ENCODE results near the gene CHIC2.

The CHIC2 gene

DNA sequence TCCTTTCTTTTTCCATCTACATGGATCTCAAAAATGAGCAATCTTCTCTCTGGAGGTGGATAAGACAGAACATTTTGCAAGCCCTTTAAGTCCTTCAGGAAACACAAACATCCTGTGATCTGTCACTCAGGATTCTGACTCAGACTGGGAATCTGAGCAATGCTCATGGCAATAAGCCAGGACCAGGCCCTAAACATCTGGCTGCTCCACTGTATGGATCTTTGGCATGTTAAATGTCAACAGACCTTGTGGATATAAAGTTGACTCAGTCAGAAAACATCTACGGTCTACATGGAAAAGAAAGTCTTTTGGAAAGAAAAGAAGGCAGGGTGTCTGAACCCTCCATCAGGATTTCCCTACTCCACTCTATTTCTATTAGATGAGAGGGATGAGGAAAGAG, 17.8 kb upstream of the CHIC2 start:
- no peaks in the 10 kb centered on the region for H3K36me3 Mint-ChIP-seq (ENCODE audit: low read depth)
- intact Hi-C loops (cut with micrococcal nuclease): no loop called here
- no peak overlapping the region for H3K27ac Mint-ChIP-seq
- peaks cover 15% of the 10 kb centered on the region for H3K27me3 Mint-ChIP-seq
- H3K9me3 Mint-ChIP-seq: no peaks in the 10 kb centered on the region
- H3K4me1 Mint-ChIP-seq (ENCODE audit: low read depth): no peaks in the 10 kb centered on the region
- H3K4me3 Mint-ChIP-seq: no peak overlapping the region

DNA sequence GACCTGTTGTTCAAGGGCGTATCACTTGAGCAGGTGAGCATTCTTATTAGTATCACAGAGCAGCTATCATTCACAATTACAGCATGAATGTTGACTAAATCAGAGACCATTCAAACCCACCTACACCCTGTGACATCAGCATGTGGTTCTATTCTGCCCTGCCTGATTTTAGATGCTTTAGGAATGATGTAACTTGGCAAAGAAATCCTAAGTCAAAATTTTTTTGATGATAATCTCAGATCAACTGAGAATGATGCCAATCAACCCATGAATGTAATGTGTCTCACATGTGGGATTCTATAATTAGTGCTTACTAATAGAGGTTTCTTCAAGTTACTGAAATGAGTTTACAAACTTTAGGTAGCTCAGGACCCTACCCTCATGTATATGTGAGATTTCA, 13.4 kb upstream of the CHIC2 start:
- Mint-ChIP-seq H3K4me1 (ENCODE audit: low read depth) (peaks cover 5% of the 10 kb centered on the region), H3K27me3 (peaks cover 2% of the 10 kb centered on the region), H3K36me3 (ENCODE audit: low read depth) (no peaks in the 10 kb centered on the region), H3K9me3 (no peaks in the 10 kb centered on the region), H3K27ac (no peak overlapping the region), H3K4me3 (no peak overlapping the region)
- intact Hi-C loops (cut with micrococcal nuclease): no loop called here

DNA sequence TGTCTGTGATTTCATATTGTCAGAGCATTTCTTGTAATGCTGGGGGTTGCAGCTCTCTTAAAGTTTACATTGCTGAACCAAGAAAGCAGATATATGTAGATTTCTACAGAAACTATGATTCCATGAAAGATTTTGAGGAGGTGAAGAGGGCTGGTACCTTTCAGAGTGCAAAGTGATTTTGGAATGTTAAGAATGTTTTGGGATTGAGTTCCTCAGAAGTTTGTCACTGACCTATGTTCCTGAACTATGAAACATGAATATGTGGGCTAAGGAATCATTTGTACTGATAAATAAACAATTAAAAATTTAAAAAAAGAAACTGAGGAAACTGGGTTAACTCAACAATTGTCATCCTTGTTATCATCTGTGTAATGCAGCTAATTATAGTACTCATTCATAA, 12.3 kb upstream of the CHIC2 start:
- H3K4me1 Mint-ChIP-seq (ENCODE audit: low read depth): peaks cover 5% of the 10 kb centered on the region
- no peak overlapping the region for H3K4me3 Mint-ChIP-seq
- H3K27ac Mint-ChIP-seq: no peak overlapping the region
- H3K27me3 Mint-ChIP-seq: peaks cover 2% of the 10 kb centered on the region
- intact Hi-C loops (cut with micrococcal nuclease): no loop called here
- no peaks in the 10 kb centered on the region for H3K36me3 Mint-ChIP-seq (ENCODE audit: low read depth)
- no peaks in the 10 kb centered on the region for H3K9me3 Mint-ChIP-seq

DNA sequence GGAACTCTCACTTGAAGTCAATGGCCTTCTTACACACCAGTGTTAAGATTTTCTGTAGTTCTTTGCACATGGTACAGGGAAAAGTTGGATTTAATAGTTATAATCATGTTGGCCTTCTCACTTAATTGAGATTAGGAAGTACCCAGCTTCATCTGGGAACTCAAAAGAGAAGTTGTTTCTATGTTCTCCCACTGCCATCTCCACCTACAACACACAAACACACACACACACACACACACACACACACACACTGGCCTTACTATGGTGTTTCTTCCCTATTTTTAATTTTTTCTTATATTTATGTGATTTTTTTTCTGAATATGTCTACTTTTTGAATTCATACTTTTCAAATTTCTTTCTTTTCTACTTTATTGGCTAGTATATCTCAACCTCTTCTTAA, 10.0 kb upstream of the CHIC2 start:
- H3K4me1 Mint-ChIP-seq (ENCODE audit: low read depth): peaks cover 5% of the 10 kb centered on the region
- no peak overlapping the region for H3K4me3 Mint-ChIP-seq
- H3K27me3 Mint-ChIP-seq: no peaks in the 10 kb centered on the region
- no peak overlapping the region for H3K27ac Mint-ChIP-seq
- no peaks in the 10 kb centered on the region for H3K36me3 Mint-ChIP-seq (ENCODE audit: low read depth)
- no peaks in the 10 kb centered on the region for H3K9me3 Mint-ChIP-seq
- intact Hi-C loops (cut with micrococcal nuclease): no loop called here

DNA sequence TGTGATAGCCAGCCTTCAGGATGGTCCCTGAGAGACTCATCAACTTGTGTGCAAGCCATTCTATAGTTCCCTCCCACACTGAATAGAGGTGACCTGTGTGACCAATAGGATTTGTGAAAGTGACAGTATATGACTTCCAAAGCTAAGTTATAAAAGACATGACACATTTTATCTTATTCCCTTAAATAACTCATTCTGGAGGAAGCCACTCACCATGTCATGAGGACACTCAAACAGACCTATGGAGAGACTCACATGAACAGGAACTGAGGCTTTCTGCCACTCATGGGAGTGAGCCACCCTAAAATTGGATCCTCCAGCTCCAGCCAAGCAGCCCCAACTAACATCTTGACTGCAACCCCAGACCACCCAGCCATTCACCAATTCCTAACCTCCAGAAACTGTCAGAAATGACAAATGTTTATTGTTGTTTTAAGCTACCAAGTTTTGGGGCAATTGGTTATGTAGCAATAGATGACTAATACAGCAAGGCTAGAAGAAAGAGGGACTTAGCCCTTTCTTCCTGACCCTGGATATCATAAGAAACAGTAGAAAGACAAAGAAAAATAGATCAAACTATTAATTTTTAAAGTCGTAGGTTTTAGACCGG, 9.0 kb upstream of the CHIC2 start:
- peaks cover 5% of the 10 kb centered on the region for H3K4me1 Mint-ChIP-seq (ENCODE audit: low read depth)
- H3K36me3 Mint-ChIP-seq (ENCODE audit: low read depth): no peaks in the 10 kb centered on the region
- H3K4me3 Mint-ChIP-seq: no peak overlapping the region
- H3K27ac Mint-ChIP-seq: no peak overlapping the region
- H3K27me3 Mint-ChIP-seq: peaks cover 3% of the 10 kb centered on the region
- no peaks in the 10 kb centered on the region for H3K9me3 Mint-ChIP-seq
- intact Hi-C loops (cut with micrococcal nuclease): no loop called here

DNA sequence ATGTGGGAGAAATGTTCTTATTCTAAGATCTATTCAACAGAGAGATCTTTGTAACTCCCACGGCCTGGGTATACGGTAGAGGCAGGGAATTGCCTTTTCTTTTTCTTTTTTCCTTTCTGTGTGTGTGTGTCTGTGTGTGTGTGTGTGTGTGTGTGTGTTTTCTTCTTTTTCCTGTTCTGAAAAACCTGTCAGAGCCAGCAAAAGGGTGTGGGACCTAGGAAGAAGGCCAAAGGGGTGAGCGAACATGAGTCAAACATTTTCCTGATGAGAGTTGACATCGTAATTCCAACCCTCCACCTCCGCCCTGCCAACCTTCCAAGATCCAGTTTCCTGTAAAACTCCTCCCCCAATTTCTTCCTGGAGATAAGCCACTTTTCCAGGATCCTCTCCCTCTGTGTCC, 2.8 kb upstream of the CHIC2 start:
- peaks cover 9% of the 10 kb centered on the region for H3K4me1 Mint-ChIP-seq (ENCODE audit: low read depth)
- no peak overlapping the region for H3K27ac Mint-ChIP-seq
- peaks cover 17% of the 10 kb centered on the region for H3K36me3 Mint-ChIP-seq (ENCODE audit: low read depth)
- H3K9me3 Mint-ChIP-seq: no peaks in the 10 kb centered on the region
- no peak overlapping the region for H3K4me3 Mint-ChIP-seq
- H3K27me3 Mint-ChIP-seq: peaks cover 3% of the 10 kb centered on the region
- intact Hi-C loops (cut with micrococcal nuclease): no loop called here

DNA sequence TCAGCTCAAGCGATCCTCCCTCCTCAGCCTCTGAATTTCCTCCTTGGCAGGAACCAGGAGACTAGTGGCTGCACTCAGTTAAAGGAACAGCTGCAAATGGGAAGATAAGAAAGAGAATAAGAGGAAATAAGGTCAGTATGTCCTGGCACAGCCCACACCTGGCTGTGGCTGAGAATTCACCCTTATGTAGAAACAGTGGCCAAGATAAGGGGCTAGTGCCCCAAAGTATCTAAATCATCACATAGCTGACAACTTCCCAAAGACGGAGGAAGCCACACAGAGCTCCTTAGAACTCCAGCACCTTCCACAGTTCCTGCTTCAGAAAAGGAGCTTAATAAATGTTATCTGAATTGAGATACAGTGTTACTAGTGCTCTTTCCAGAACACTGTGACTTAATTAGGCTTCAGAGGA, 2.3 kb upstream of the CHIC2 start:
- intact Hi-C loops (cut with micrococcal nuclease): no loop called here
- Mint-ChIP-seq H3K9me3 (no peaks in the 10 kb centered on the region), H3K27me3 (peaks cover 3% of the 10 kb centered on the region), H3K27ac (no peak overlapping the region), H3K4me1 (ENCODE audit: low read depth) (peaks cover 12% of the 10 kb centered on the region), H3K36me3 (ENCODE audit: low read depth) (peaks cover 17% of the 10 kb centered on the region), H3K4me3 (no peak overlapping the region)

DNA sequence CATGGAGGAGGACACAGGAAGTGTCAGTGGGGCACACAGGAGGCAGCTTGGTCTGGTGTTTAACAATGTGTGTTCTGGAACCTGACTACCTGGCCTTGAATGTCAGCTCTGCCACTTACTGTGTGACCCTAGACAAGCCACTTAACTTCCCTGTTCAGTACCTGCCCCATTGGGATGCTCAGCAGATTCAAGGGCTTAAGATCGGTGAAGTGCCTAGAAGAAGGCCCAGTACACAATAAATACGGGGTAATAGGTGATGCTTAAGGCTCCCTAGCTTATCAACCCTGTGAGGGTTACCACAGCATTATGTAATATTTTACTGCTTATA, 1.6 kb upstream of the CHIC2 start:
- Mint-ChIP-seq H3K9me3 (no peaks in the 10 kb centered on the region), H3K36me3 (ENCODE audit: low read depth) (peaks cover 17% of the 10 kb centered on the region), H3K4me3 (no peak overlapping the region), H3K27me3 (peaks cover 3% of the 10 kb centered on the region), H3K27ac (no peak overlapping the region), H3K4me1 (ENCODE audit: low read depth) (peaks cover 18% of the 10 kb centered on the region)
- intact Hi-C loops (cut with micrococcal nuclease): no loop called here

DNA sequence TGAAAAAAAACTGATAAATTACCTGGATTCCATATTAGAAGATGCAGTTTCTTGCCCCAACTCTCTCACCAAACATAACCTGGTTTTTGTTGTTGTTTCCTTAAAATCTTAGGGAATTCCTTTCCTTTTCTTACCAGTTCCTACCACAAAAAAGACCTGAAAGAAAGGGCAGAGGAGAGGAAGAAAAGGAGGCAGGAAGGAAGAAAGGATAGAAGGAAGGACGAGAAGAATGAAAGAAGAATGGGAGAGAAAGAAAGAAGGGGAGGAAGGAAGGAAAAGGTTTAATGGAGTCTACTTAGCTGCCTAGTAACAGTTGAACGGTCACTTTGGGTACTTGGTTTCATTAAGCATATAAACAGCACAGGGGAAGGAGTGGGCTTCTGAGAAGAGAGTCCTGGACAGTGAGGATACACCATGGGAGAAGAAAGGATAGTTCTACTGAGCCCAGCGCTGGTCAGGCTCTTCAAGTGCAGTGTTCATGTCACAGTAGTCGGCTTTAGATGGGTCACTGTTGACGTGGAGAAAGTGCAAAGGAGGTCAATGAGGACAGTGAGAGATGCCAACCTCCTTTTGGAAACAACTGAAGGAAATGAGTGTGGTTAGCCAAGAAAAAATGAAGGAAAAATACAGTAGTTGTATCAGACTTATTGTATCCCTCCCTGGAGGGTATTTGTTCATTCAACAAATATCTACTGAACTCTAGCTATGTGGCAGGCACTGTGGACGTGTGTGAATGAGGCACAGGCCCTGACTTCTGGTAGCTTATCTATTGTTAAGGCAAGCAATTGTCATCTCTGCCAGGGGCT, 1.1 kb upstream of the CHIC2 start:
- Mint-ChIP-seq H3K27me3 (peaks cover 3% of the 10 kb centered on the region), H3K4me3 (peak overlapping the region; percentile 89), H3K4me1 (ENCODE audit: low read depth) (peaks cover 19% of the 10 kb centered on the region), H3K36me3 (ENCODE audit: low read depth) (peaks cover 17% of the 10 kb centered on the region), H3K27ac (peak overlapping the region; percentile 97), H3K9me3 (no peaks in the 10 kb centered on the region)
- intact Hi-C loops (cut with micrococcal nuclease): loop anchor here (2.0 kb wide), 1 partner anchor 27 kb away; no protein-coding TSS in a partner anchor

DNA sequence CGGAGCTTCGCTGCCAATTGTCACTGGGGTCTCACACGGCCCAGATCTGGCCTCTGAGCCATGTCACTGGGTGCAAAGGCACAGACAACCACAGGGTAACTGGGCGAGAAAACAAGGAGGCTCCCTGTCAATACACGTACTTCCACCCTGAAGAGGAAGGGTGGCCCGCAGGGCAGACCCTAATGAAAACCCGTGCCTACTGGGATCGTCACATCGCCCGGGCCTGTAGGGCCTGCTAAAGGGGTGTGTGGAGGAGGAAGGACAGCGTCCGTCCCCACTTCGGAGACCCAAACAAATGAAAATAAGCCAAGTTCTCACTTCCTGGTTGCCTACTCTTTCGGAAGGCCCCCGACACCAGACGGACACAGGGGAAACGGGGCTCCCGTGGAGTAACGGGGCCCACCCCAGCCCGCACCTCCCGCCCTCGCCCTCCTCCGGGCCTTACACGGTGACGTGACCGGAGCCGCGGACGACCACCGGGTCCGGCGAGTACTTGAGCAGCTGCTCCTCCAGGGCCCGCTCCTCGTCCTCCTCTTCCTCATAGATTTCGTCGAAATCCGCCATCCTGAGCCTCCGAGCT, 578 bp downstream of the CHIC2 start:
- H3K9me3 Mint-ChIP-seq: no peaks in the 10 kb centered on the region
- H3K4me1 Mint-ChIP-seq (ENCODE audit: low read depth): peaks cover 25% of the 10 kb centered on the region
- H3K36me3 Mint-ChIP-seq (ENCODE audit: low read depth): peaks cover 17% of the 10 kb centered on the region
- H3K27ac Mint-ChIP-seq: peak overlapping the region; percentile 97
- intact Hi-C loops (cut with micrococcal nuclease): loop anchor here (2.0 to 5.0 kb wide), 2 partner anchors 29 to 62 kb away; no protein-coding TSS in a partner anchor
- no peaks in the 10 kb centered on the region for H3K27me3 Mint-ChIP-seq
- H3K4me3 Mint-ChIP-seq: peak overlapping the region; percentile 89

DNA sequence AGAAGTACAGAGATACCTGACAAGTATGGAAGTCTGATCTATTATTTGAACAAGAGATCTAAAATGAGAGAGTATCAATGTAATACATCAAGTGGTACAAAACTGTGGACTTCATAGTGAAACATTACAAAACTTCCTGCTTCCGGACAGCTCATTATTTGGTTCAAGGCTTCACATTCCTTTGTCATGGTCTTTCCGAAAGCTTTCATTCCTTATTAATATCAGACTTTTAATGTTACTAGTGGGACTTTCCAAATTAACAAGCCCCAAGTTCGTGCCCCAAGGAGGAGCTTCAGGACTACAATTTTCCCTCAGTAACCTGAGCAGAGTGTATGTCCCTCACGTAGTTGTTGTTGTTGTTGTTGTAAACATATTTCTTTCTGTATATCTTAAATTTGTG, 1.2 kb downstream of the CHIC2 start:
- intact Hi-C loops (cut with micrococcal nuclease): loop anchor here (5.0 kb wide), 1 partner anchor 61 kb away; no protein-coding TSS in a partner anchor
- Mint-ChIP-seq H3K36me3 (ENCODE audit: low read depth) (peaks cover 17% of the 10 kb centered on the region), H3K27ac (peak overlapping the region; percentile 97), H3K27me3 (no peaks in the 10 kb centered on the region), H3K4me3 (peak overlapping the region; percentile 89), H3K9me3 (no peaks in the 10 kb centered on the region), H3K4me1 (ENCODE audit: low read depth) (peaks cover 28% of the 10 kb centered on the region)

DNA sequence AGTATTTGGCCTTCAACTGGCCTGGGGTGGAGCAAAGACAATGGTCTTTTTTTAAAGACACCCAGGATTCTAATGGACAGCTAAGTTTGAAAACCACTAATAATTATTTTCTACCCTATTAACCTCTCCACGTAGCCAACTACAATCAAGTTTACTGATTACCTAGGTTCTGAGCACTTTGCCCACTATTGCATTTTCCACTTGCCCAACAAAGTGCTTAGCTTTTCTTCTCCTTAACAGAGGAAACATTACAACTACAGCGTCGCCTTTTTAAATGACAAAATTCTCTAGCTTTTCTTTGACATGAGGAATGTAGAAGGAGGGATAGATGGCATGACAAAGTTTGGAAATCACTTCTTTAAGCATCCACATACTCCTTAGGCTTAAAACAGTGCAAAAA, 2.0 kb downstream of the CHIC2 start:
- Mint-ChIP-seq H3K27ac (peak overlapping the region; percentile 97), H3K9me3 (no peaks in the 10 kb centered on the region), H3K4me3 (peak overlapping the region; percentile 46), H3K27me3 (no peaks in the 10 kb centered on the region), H3K4me1 (ENCODE audit: low read depth) (peaks cover 34% of the 10 kb centered on the region), H3K36me3 (ENCODE audit: low read depth) (peaks cover 17% of the 10 kb centered on the region)
- intact Hi-C loops (cut with micrococcal nuclease): loop anchor here (5.0 kb wide), 1 partner anchor 60 kb away; no protein-coding TSS in a partner anchor

DNA sequence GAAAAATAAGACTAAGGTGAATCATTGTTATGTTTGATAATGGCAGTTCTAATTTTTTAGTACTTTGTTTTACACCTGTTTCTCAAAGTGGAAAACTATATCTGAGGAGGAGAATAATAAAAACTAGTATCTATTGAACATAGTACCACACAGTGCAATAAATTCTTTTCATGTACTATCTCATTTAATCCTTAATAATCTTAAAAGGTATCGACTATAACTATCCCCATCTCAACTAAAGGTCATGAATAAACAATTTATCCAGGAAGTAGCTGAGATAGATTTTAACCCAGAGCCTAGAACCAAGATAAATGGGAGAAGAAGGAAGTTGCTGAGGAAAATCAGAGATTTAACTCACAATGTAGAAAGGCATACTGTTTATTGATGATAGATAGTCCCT, 2.5 kb downstream of the CHIC2 start:
- Mint-ChIP-seq H3K27me3 (no peaks in the 10 kb centered on the region), H3K9me3 (no peaks in the 10 kb centered on the region), H3K36me3 (ENCODE audit: low read depth) (peaks cover 17% of the 10 kb centered on the region), H3K27ac (no peak overlapping the region), H3K4me1 (ENCODE audit: low read depth) (peaks cover 39% of the 10 kb centered on the region), H3K4me3 (no peak overlapping the region)
- intact Hi-C loops (cut with micrococcal nuclease): loop anchor here (5.0 kb wide), 1 partner anchor 60 kb away; no protein-coding TSS in a partner anchor

DNA sequence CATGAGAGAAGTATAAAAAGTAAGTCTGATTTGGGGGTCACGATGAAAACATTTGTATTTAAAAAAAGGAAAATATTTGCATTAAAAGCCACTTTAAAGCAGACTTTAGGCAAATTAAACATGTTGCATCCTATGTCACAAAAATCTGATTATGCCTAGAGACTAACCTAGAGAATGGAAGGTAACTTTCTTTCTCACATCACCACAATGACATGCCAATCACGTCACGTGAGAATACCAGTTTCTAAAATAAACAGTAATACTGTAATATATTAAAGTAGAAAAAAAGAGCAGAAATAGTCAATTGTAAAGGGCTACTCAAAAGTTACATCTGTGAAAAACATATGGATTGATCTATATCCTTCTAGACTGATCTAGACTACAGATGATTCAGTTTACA, 3.3 kb downstream of the CHIC2 start:
- no peaks in the 10 kb centered on the region for H3K27me3 Mint-ChIP-seq
- peaks cover 17% of the 10 kb centered on the region for H3K36me3 Mint-ChIP-seq (ENCODE audit: low read depth)
- no peak overlapping the region for H3K27ac Mint-ChIP-seq

More for the DNA sequence above, 3.3 kb downstream of the CHIC2 start:
- H3K9me3 Mint-ChIP-seq: no peaks in the 10 kb centered on the region
- peak overlapping the region; percentile 17 for H3K4me3 Mint-ChIP-seq
- H3K4me1 Mint-ChIP-seq (ENCODE audit: low read depth): peaks cover 47% of the 10 kb centered on the region
- intact Hi-C loops (cut with micrococcal nuclease): loop anchor here (5.0 kb wide), 1 partner anchor 59 kb away; no protein-coding TSS in a partner anchor
